Neural progenitor cell (in vitro differentiated cells): Measurements from ENCODE around the gene PBX1. TPM values are rescaled to one million over a fixed set of nuclear protein-coding genes. Genes with fewer than 3 reads are reported as not detected.

ENCODE experiments used
- DNase-seq: peaks from one replicate; pipeline ENCODE4 v3.0.0-alpha.2; 2016; ENCODE audit warnings: low spot score
- H2AFZ ChIP-seq: fragments of 200-600 bp; sonication (generic); replicated peaks from 2 replicates; pipeline ENCODE4 v1.6.1; 2016; ENCODE audit warnings: antibody characterized with exemption
- H3F3A ChIP-seq: fragments of 200-600 bp; sonication (generic); 2 replicates; pipeline ENCODE4 v1.6.1; 2016; ENCODE audit warnings: antibody characterized with exemption, low read depth
- H3K27ac ChIP-seq: fragments of 200-600 bp; sonication (generic); 2 replicates; pipeline ENCODE4 v1.5.1; 2016; ENCODE audit warnings: mild to moderate bottlenecking
- H3K27me3 ChIP-seq: fragments of 200-600 bp; sonication (generic); 2 replicates; pipeline ENCODE4 v1.6.1; 2016; ENCODE audit warnings: mild to moderate bottlenecking, moderate library complexity
- H3K36me3 ChIP-seq: fragments of 200-600 bp; sonication (generic); 2 replicates; pipeline ENCODE4 v1.5.1; 2016
- H3K4me1 ChIP-seq: fragments of 200-600 bp; sonication (generic); 2 replicates; pipeline ENCODE4 v1.6.1; 2016; ENCODE audit warnings: mixed run types
- H3K4me2 ChIP-seq: fragments of 200-600 bp; sonication (generic); 2 replicates; pipeline ENCODE4 v1.6.1; 2016
- H3K4me3 ChIP-seq: fragments of 200-600 bp; sonication (generic); 2 replicates; pipeline ENCODE4 v1.5.1; 2016
- H3K79me2 ChIP-seq: fragments of 200-600 bp; sonication (generic); 2 replicates; pipeline ENCODE4 v1.6.1; 2016; ENCODE audit warnings: low read depth
- H3K9ac ChIP-seq: fragments of 200-600 bp; sonication (generic); 2 replicates; pipeline ENCODE4 v1.6.1; 2016
- H3K9me3 ChIP-seq: fragments of 200-600 bp; sonication (generic); 2 replicates; pipeline ENCODE4 v1.5.1; 2016; ENCODE audit warnings: low read depth
- H4K20me1 ChIP-seq: fragments of 200-600 bp; sonication (generic); 2 replicates; pipeline ENCODE4 v1.6.1; 2016; ENCODE audit warnings: low read depth
- H3K27ac Mint-ChIP-seq: 3 replicates; pipeline ENCODE4 v1.8.0; 2021; ENCODE audit warnings: mixed read lengths
- H3K27me3 Mint-ChIP-seq: 2 replicates; pipeline ENCODE4 v1.8.0; 2022; ENCODE audit warnings: low read depth, mild to moderate bottlenecking, inconsistent platforms, moderate library complexity, mixed read lengths; ENCODE audit not compliant: insufficient read depth
- H3K36me3 Mint-ChIP-seq: 3 replicates; pipeline ENCODE4 v1.8.0; 2021; ENCODE audit warnings: mixed read lengths
- H3K4me1 Mint-ChIP-seq: 3 replicates; pipeline ENCODE4 v1.8.0; 2021; ENCODE audit warnings: mixed read lengths
- H3K4me3 Mint-ChIP-seq: 3 replicates; pipeline ENCODE4 v1.8.0; 2021; ENCODE audit warnings: mild to moderate bottlenecking, moderate library complexity, mixed read lengths
- H3K9me3 Mint-ChIP-seq: 3 replicates; pipeline ENCODE4 v1.8.0; 2020; ENCODE audit warnings: mixed read lengths
- CTCF ChIP-seq: fragments of 200-600 bp; sonication (generic); IDR thresholded peaks from 2 replicates; pipeline ENCODE4 v1.5.1; 2017; ENCODE audit warnings: antibody characterized with exemption, mild to moderate bottlenecking
- EZH2 ChIP-seq: fragments of 200-600 bp; sonication (generic); IDR thresholded peaks from 2 replicates; pipeline ENCODE4 v1.6.1; 2017; ENCODE audit warnings: antibody characterized with exemption, mild to moderate bottlenecking, moderate library complexity
- EZH2phosphoT487 ChIP-seq: fragments of 200-600 bp; sonication (generic); IDR thresholded peaks from 2 replicates; pipeline ENCODE4 v1.6.1; 2017; ENCODE audit warnings: antibody characterized with exemption
- total RNA-seq: library from RNA; depleted of rRNA; stranded (reverse); fragments of >200 nt; gene quantifications from 2 replicates; pipeline ENCODE4 v1.2.3, GENCODE V29; 2015; ENCODE audit warnings: low replicate concordance

PBX1 gene
- total RNA-seq, 1 donor from 2014 or later = 91.1 TPM

- Histone ChIP-seq H3K4me2 (peak overlapping the region; percentile 78), H3K79me2 (peaks cover 86% of the 10 kb centered on the region), H3K4me3 (peak overlapping the region; percentile 20), H3K27ac (peak overlapping the region; percentile 17), H4K20me1 (peaks cover 88% of the 10 kb centered on the region), H3K36me3 (no peaks in the 10 kb centered on the region), H3K4me1 (peaks cover 70% of the 10 kb centered on the region), H3K9ac (no peak overlapping the region), H2AFZ (no peak overlapping the region), H3K9me3 (no peaks in the 10 kb centered on the region), H3K27me3 (no peaks in the 10 kb centered on the region), H3F3A (peaks cover 47% of the 10 kb centered on the region)
- peak; percentile 63 for DNase-seq
- Mint-ChIP-seq H3K27ac (peak overlapping the region; percentile 99), H3K4me1 (peaks cover 85% of the 10 kb centered on the region), H3K4me3 (peak overlapping the region; percentile 83), H3K36me3 (peaks cover 10% of the 10 kb centered on the region), H3K9me3 (no peaks in the 10 kb centered on the region), H3K27me3 (no peaks in the 10 kb centered on the region)
- TF ChIP-seq CTCF = no peak
- TF ChIP-seq EZH2phosphoT487 = no peak
- no peak for TF ChIP-seq EZH2
These were observed 31.1 kb downstream of the PBX1 start for GRCh38 chr1:164589961-164590507.

GRCh38 chr1:164590592-164590991 is 31.6 kb downstream of the PBX1 start:
- peak overlapping the region; percentile 83 for H3K4me3 Mint-ChIP-seq
- peaks cover 47% of the 10 kb centered on the region for H3F3A ChIP-seq
- no peaks in the 10 kb centered on the region for H3K9me3 ChIP-seq
- H3K9me3 Mint-ChIP-seq = no peaks in the 10 kb centered on the region
- peak overlapping the region; percentile 89 for H3K27ac Mint-ChIP-seq
- peaks cover 80% of the 10 kb centered on the region for H3K4me1 Mint-ChIP-seq
- no peaks in the 10 kb centered on the region for H3K27me3 Mint-ChIP-seq
- H3K4me3 ChIP-seq = peak overlapping the region; percentile 20
- no peaks in the 10 kb centered on the region for H3K27me3 ChIP-seq
- TF ChIP-seq EZH2 (no peak), EZH2phosphoT487 (no peak), CTCF (no peak)
- no peak overlapping the region for H3K9ac ChIP-seq
- peaks cover 13% of the 10 kb centered on the region for H3K36me3 Mint-ChIP-seq
- H3K36me3 ChIP-seq = no peaks in the 10 kb centered on the region
- H3K4me2 ChIP-seq = peak overlapping the region; percentile 78
- H4K20me1 ChIP-seq = peaks cover 88% of the 10 kb centered on the region
- no peak overlapping the region for H2AFZ ChIP-seq
- no peak overlapping the region for H3K27ac ChIP-seq
- DNase-seq = no peak
- peaks cover 64% of the 10 kb centered on the region for H3K4me1 ChIP-seq
- H3K79me2 ChIP-seq = peaks cover 86% of the 10 kb centered on the region

- Histone ChIP-seq H3K9ac (no peak overlapping the region), H3K4me3 (no peak overlapping the region), H3K79me2 (peaks cover 86% of the 10 kb centered on the region)
These were observed 32.9 kb downstream of the PBX1 start for GRCh38 chr1:164591858-164592257.

More at GRCh38 chr1:164591858-164592257, 32.9 kb downstream of the PBX1 start:
- H3K27ac ChIP-seq = no peak overlapping the region
- peaks cover 53% of the 10 kb centered on the region for H3K4me1 ChIP-seq
- H2AFZ ChIP-seq = no peak overlapping the region
- H4K20me1 ChIP-seq = peaks cover 75% of the 10 kb centered on the region
- H3F3A ChIP-seq = peaks cover 39% of the 10 kb centered on the region
- no peaks in the 10 kb centered on the region for H3K27me3 Mint-ChIP-seq
- no peak for DNase-seq
- H3K27me3 ChIP-seq = no peaks in the 10 kb centered on the region
- H3K4me1 Mint-ChIP-seq = peaks cover 67% of the 10 kb centered on the region
- H3K36me3 ChIP-seq = peaks cover under 1% of the 10 kb centered on the region
- H3K4me3 Mint-ChIP-seq = no peak overlapping the region
- peak overlapping the region; percentile 57 for H3K4me2 ChIP-seq
- H3K36me3 Mint-ChIP-seq = peaks cover 14% of the 10 kb centered on the region
- TF ChIP-seq EZH2phosphoT487 = no peak
- TF ChIP-seq CTCF = no peak
- no peak for TF ChIP-seq EZH2
- H3K27ac Mint-ChIP-seq = peak overlapping the region; percentile 38
- no peaks in the 10 kb centered on the region for H3K9me3 Mint-ChIP-seq
- no peaks in the 10 kb centered on the region for H3K9me3 ChIP-seq
